ENCODE measurements around the gene KCTD3. TPM values are rescaled to one million over a fixed set of nuclear protein-coding genes. Genes with fewer than 3 reads are reported as not detected.

Gene KCTD3
- total and polyA plus RNA-seq, 2 of the 13 experiments (the other 11 are each of a cell fraction or from before 2014, with no cell fraction given) = 49.8 to 68.1 TPM

DNA sequence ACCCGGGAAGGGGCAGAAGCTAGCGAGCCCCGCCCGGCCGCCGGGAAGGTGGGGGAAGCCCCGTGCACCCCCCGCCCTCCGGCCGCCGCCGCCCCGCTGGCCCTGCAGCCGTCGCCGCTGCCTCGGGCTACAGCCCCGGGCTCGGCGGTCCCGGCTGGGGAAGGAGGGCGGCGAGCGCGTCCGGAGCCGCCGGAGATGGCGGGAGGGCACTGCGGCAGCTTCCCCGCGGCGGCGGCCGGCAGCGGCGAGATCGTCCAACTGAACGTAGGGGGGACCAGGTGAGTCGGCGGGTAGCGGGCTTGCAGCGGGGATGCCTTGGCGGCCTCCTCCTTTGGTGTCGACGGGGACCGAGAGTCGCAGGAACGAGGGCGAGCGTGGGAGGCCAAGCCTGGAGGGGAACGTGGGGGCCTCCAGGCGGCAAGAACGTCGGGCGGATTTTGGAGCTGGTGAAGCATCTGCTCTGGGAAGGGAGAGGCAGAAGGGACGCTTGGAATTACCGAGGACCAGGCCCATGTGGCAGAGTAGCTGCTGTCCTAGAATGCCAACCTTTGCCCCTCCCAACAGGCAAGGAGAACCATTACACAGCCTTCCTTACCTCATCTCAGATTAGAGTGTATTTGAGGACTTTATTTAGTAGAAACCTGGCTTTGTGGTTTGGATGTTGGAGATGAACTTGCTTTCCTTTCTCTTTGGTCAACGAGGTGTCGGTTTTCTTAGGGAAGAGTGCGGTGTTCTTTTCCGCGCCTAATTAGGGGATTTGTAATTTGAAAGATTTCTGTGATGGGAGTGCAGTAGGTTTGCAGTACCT, 591 bp downstream of the KCTD3 start (continued):
- TF ChIP-seq, protein P1, sequence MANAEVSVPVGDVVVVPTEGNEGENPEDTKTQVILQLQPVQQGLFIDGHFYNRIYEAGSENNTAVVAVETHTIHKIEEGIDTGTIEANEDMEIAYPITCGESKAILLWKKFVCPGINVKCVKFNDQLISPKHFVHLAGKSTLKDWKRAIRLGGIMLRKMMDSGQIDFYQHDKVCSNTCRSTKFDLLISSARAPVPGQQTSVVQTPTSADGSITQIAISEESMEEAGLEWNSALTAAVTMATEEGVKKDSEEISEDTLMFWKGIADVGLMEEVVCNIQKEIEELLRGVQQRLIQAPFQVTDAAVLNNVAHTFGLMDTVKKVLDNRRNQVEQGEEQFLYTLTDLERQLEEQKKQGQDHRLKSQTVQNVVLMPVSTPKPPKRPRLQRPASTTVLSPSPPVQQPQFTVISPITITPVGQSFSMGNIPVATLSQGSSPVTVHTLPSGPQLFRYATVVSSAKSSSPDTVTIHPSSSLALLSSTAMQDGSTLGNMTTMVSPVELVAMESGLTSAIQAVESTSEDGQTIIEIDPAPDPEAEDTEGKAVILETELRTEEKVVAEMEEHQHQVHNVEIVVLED (CRISPR knock-in tag; IDR thresholded peaks at IDR 0.05; ENCODE audit: borderline replicate concordance) = 0 out of 2 replicates have a peak, but pooled peaks have one; percentile 3
- TF ChIP-seq ZSCAN25 (CRISPR knock-in tag; IDR thresholded peaks at IDR 0.05) (0 out of 2 replicates have a peak, but pooled peaks have one; percentile 31), ZNF280D (CRISPR knock-in tag; IDR thresholded peaks at IDR 0.05) (no peak), ZNF281 (CRISPR knock-in tag; IDR thresholded peaks at IDR 0.05; ENCODE audit: borderline replicate concordance) (no peak), TARDBP (CRISPR knock-in tag; IDR thresholded peaks at IDR 0.05) (no peak), HMGA1 (CRISPR knock-in tag; conservative IDR thresholded peaks at IDR 0.05) (no peak), SMAD1 (CRISPR knock-in tag; IDR thresholded peaks at IDR 0.05; ENCODE audit: borderline replicate concordance, low read depth) (no peak), ZFP62 (CRISPR knock-in tag; IDR thresholded peaks at IDR 0.05) (no peak), SOX13 (IDR thresholded peaks at IDR 0.05) (no peak), SOX13 (CRISPR knock-in tag; conservative IDR thresholded peaks at IDR 0.05 in 1 of 2, IDR thresholded peaks at IDR 0.05 in 1 of 2) (no peak), PCBP1 (IDR thresholded peaks at IDR 0.05; ENCODE audit: borderline replicate concordance, low read depth, low read length) (no peak), HOXD1 (CRISPR knock-in tag; IDR thresholded peaks at IDR 0.05) (no peak)
- TF ChIP-seq, protein P2, sequence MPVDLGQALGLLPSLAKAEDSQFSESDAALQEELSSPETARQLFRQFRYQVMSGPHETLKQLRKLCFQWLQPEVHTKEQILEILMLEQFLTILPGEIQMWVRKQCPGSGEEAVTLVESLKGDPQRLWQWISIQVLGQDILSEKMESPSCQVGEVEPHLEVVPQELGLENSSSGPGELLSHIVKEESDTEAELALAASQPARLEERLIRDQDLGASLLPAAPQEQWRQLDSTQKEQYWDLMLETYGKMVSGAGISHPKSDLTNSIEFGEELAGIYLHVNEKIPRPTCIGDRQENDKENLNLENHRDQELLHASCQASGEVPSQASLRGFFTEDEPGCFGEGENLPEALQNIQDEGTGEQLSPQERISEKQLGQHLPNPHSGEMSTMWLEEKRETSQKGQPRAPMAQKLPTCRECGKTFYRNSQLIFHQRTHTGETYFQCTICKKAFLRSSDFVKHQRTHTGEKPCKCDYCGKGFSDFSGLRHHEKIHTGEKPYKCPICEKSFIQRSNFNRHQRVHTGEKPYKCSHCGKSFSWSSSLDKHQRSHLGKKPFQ (CRISPR knock-in tag; IDR thresholded peaks at IDR 0.05; ENCODE audit: insufficient replicate concordance) = peak; percentile 20
- TF ChIP-seq, protein P3, sequence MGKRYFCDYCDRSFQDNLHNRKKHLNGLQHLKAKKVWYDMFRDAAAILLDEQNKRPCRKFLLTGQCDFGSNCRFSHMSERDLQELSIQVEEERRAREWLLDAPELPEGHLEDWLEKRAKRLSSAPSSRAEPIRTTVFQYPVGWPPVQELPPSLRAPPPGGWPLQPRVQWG (CRISPR knock-in tag; IDR thresholded peaks at IDR 0.05; ENCODE audit: borderline replicate concordance, low read depth) = no peak

Measured in HepG2 (cell line).